Measurements from ENCODE around the gene MECP2. TPM values are rescaled to one million over a fixed set of nuclear protein-coding genes. Genes with fewer than 3 reads are reported as not detected.

MECP2 gene
- total RNA-seq, 4 donors from 2014 or later = 22.1 to 53.1 (median 37.8) TPM

GRCh38 chrX:154058214-154058997 lies 39.1 kb downstream of the MECP2 start:
- Histone ChIP-seq H3K4me1 (peaks cover 2 to 44% (median 15%) of the 10 kb centered on the region in 4 donors), H3K27me3 (no peaks in the 10 kb centered on the region), H3K4me3 (no peak overlapping the region), H3K36me3 (no peaks in the 10 kb centered on the region), H3K27ac (no peak overlapping the region), H3K9me3 (no peaks in the 10 kb centered on the region)
- intact Hi-C loops (cut with DNase I; ENCODE audit: low total_unique reads) = no loop called here
- 79% methylated on average over 11 of the region's 11 CpGs; no CpG with 5 or more reads in 1 of the 2 donors for WGBS, 2 donors (ENCODE audit: low coverage in 1 of 2)
- in situ Hi-C loops (cut with MboI; ENCODE audit: low pct_ligation_motif_present in 1 of 4, low pct_unique_long_range_greater_than_20kb in 1 of 4, low sequenced_read_pairs in 3 of 4) = no loop called here
- no peak for DNase-seq
- TF ChIP-seq CTCF (IDR thresholded peaks at IDR 0.05) (no peak), POLR2A (IDR thresholded peaks at IDR 0.05) (no peak), POLR2AphosphoS5 (IDR thresholded peaks at IDR 0.05) (no peak), EP300 (IDR thresholded peaks at IDR 0.05; ENCODE audit: low read depth) (no peak)

GRCh38 chrX:154057791-154058190 lies 39.7 kb downstream of the MECP2 start:
- no peak for TF ChIP-seq CTCF (IDR thresholded peaks at IDR 0.05)
- no peak for TF ChIP-seq POLR2A (IDR thresholded peaks at IDR 0.05)
- TF ChIP-seq EP300 (IDR thresholded peaks at IDR 0.05; ENCODE audit: low read depth) = no peak
- TF ChIP-seq POLR2AphosphoS5 (IDR thresholded peaks at IDR 0.05) = no peak
- 73% methylated on average over 1 of the region's 1 CpG; no CpG with 5 or more reads in 1 of the 2 donors for WGBS, 2 donors (ENCODE audit: low coverage in 1 of 2)
- Histone ChIP-seq H3K4me1 (peaks cover 2 to 44% (median 15%) of the 10 kb centered on the region in 4 donors), H3K36me3 (no peaks in the 10 kb centered on the region), H3K4me3 (no peak overlapping the region), H3K27ac (no peak overlapping the region), H3K27me3 (no peaks in the 10 kb centered on the region), H3K9me3 (no peaks in the 10 kb centered on the region)
- intact Hi-C loops (cut with DNase I; ENCODE audit: low total_unique reads) (no loop called here), in situ Hi-C loops (cut with MboI; ENCODE audit: low pct_ligation_motif_present in 1 of 4, low pct_unique_long_range_greater_than_20kb in 1 of 4, low sequenced_read_pairs in 3 of 4) (no loop called here)
- no peak for DNase-seq

GRCh38 chrX:154056770-154057241 lies 40.7 kb downstream of the MECP2 start:
- H3K4me1 ChIP-seq = peaks cover 2 to 42% (median 15%) of the 10 kb centered on the region in 4 donors
- intact Hi-C loops (cut with DNase I; ENCODE audit: low total_unique reads) = no loop called here
- peak overlapping the region; percentile 9 to 38 (median 25) for H3K27ac ChIP-seq

GRCh38 chrX:154051201-154051810 lies 46.2 kb downstream of the MECP2 start:
- DNase-seq = peak; percentile 81
- in situ Hi-C loops (cut with MboI; ENCODE audit: low pct_ligation_motif_present in 1 of 4, low pct_unique_long_range_greater_than_20kb in 1 of 4, low sequenced_read_pairs in 3 of 4) = no loop called here
- H3K4me3 ChIP-seq = no peak overlapping the region
- H3K27ac ChIP-seq = peak overlapping the region in 1 of 4 donors; percentile 28
- no peak for TF ChIP-seq POLR2A (IDR thresholded peaks at IDR 0.05)
- TF ChIP-seq CTCF (IDR thresholded peaks at IDR 0.05) = peak; percentile 49 to 65 (median 56)
- WGBS, 2 donors (ENCODE audit: low coverage in 1 of 2) = 37 to 50% methylated on average over 2 to 8 of the region's 8 CpGs
- peaks cover 0 to 38% (median 6%) of the 10 kb centered on the region in 4 donors for H3K4me1 ChIP-seq
- H3K9me3 ChIP-seq = no peaks in the 10 kb centered on the region
- intact Hi-C loops (cut with DNase I; ENCODE audit: low total_unique reads) = loop anchor here (5.0 kb wide), 1 partner anchor 39 kb away; no protein-coding TSS in a partner anchor
- H3K27me3 ChIP-seq = no peaks in the 10 kb centered on the region
- H3K36me3 ChIP-seq = no peaks in the 10 kb centered on the region

More at GRCh38 chrX:154056770-154057241, 40.7 kb downstream of the MECP2 start:
- peak in 1 of 3 donors; percentile 32 for TF ChIP-seq POLR2AphosphoS5 (IDR thresholded peaks at IDR 0.05)
- TF ChIP-seq POLR2A (IDR thresholded peaks at IDR 0.05) = no peak
- Histone ChIP-seq H3K9me3 (no peaks in the 10 kb centered on the region), H3K27me3 (no peaks in the 10 kb centered on the region), H3K4me3 (no peak overlapping the region), H3K36me3 (no peaks in the 10 kb centered on the region)
- peak; percentile 31 for DNase-seq
- in situ Hi-C loops (cut with MboI; ENCODE audit: low pct_ligation_motif_present in 1 of 4, low pct_unique_long_range_greater_than_20kb in 1 of 4, low sequenced_read_pairs in 3 of 4) = no loop called here
- 0 to 54% methylated on average over 1 to 8 of the region's 8 CpGs for WGBS, 2 donors (ENCODE audit: low coverage in 1 of 2)
